LHCN-M2 (cell line): Measurements from ENCODE around the gene TAPBP. TPM values are rescaled to one million over a fixed set of nuclear protein-coding genes. Genes with fewer than 3 reads are reported as not detected.

Experiments
- total RNA-seq: library from RNA; depleted of rRNA; stranded (reverse); fragments of >200 nt; gene quantifications from 2 replicates; pipeline ENCODE4 v1.2.3, GENCODE V29; 2014; rRNA removed

Gene TAPBP
- total RNA-seq, 1 experiment from 2014 or later = 57.9 TPM

Other genes with a start within 250 kb of the TAPBP start
- gene HLA-DPA1, start 240.4 kb downstream of the TAPBP start, total RNA-seq = 0.86 and 3.4 TPM in 2 replicates
- 1.0 and 3.8 TPM in 2 replicates for gene HLA-DPB1, start 238.1 kb downstream of the TAPBP start, total RNA-seq
- 0.96 and 1.1 TPM in 2 replicates for gene COL11A2, start 121.6 kb downstream of the TAPBP start, total RNA-seq
- 17.4 and 23.0 TPM in 2 replicates for gene RXRB, start 113.4 kb downstream of the TAPBP start, total RNA-seq
- 91.9 and 104 TPM in 2 replicates for gene SLC39A7, start 113.2 kb downstream of the TAPBP start, total RNA-seq
- gene HSD17B8, start 109.4 kb downstream of the TAPBP start, total RNA-seq = 7.9 and 9.1 TPM in 2 replicates
- 17.4 and 22.2 TPM in 2 replicates for gene RING1, start 105.6 kb downstream of the TAPBP start, total RNA-seq
- gene VPS52, start 42.2 kb downstream of the TAPBP start, total RNA-seq = 40.0 and 51.0 TPM in 2 replicates
- 2,111 and 2,414 TPM in 2 replicates for gene RPS18, start 42.0 kb downstream of the TAPBP start, total RNA-seq
- gene B3GALT4, start 37.0 kb downstream of the TAPBP start, total RNA-seq = 0.06 and 0.19 TPM in 2 replicates
- gene WDR46, start 24.8 kb downstream of the TAPBP start, total RNA-seq = 83.7 and 98.3 TPM in 2 replicates
- 67.6 and 82.1 TPM in 2 replicates for gene PFDN6, start 24.5 kb downstream of the TAPBP start, total RNA-seq
- 20.6 and 24.4 TPM in 2 replicates for gene RGL2, start 15.1 kb downstream of the TAPBP start, total RNA-seq
- 10.1 and 15.0 TPM in 2 replicates for gene ZBTB22, start 3.7 kb upstream of the TAPBP start, total RNA-seq
- 51.6 and 64.3 TPM in 2 replicates for gene DAXX, start 8.9 kb upstream of the TAPBP start, total RNA-seq
- 97.6 and 98.5 TPM in 2 replicates for gene KIFC1, start 77.7 kb upstream of the TAPBP start, total RNA-seq
- gene PHF1, start 96.9 kb upstream of the TAPBP start, total RNA-seq = 39.3 and 49.7 TPM in 2 replicates
- gene CUTA, start 104.0 kb upstream of the TAPBP start, total RNA-seq = 230 and 234 TPM in 2 replicates
- gene SYNGAP1, start 106.0 kb upstream of the TAPBP start, total RNA-seq = 2.4 and 4.2 TPM in 2 replicates
- gene ZBTB9, start 140.5 kb upstream of the TAPBP start, total RNA-seq = 5.5 and 5.7 TPM in 2 replicates